Fibroblast of the conjunctiva (primary cell): ENCODE results near the gene PTGER4.
"Not testable (repeated sequence)": the region's sequence is repeated elsewhere in the genome, so short reads cannot be mapped to it uniquely, and the experiment has no call there.

Experiments
- DNase-seq: peaks from one replicate; pipeline ENCODE4 v3.0.0-alpha.2; 2010; ENCODE audit warnings: low read depth

PTGER4 gene

GRCh38 chr5:40679913-40680681, at the start of gene PTGER4:
Gene PTGER4, plus strand, starts transcription at chr5:40679915. Its CDS starts 1,079 bp downstream, at chr5:40680994.
- DNase-seq, result no peak

GRCh38 chr5:40630126-40630525, 49.6 kb upstream of the PTGER4 start:
- no peak for DNase-seq

GRCh38 chr5:40631236-40631635, 48.5 kb upstream of the PTGER4 start:
- no peak for DNase-seq

GRCh38 chr5:40634154-40634553, 45.6 kb upstream of the PTGER4 start:
- DNase-seq, result no peak

- no peak for DNase-seq
These were observed 45.1 kb upstream of the PTGER4 start for GRCh38 chr5:40634593-40634992.

- DNase-seq, result not testable (repeated sequence)
These were observed 40.2 kb upstream of the PTGER4 start for GRCh38 chr5:40639531-40639930.

GRCh38 chr5:40646266-40646665, 33.4 kb upstream of the PTGER4 start:
- DNase-seq, result no peak

- no peak for DNase-seq
These were observed 31.6 kb upstream of the PTGER4 start for GRCh38 chr5:40648150-40648549.

GRCh38 chr5:40649463-40650030, 30.2 kb upstream of the PTGER4 start:
- no peak for DNase-seq

- DNase-seq, result no peak
These were observed 28.5 kb upstream of the PTGER4 start for GRCh38 chr5:40651201-40651600.

GRCh38 chr5:40652441-40653220, 27.1 kb upstream of the PTGER4 start:
- no peak for DNase-seq

- DNase-seq, result no peak
These were observed 26.3 kb upstream of the PTGER4 start for GRCh38 chr5:40653221-40654022.

- DNase-seq, result no peak
These were observed 25.2 kb upstream of the PTGER4 start for GRCh38 chr5:40654377-40654991.

GRCh38 chr5:40655138-40655537, 24.6 kb upstream of the PTGER4 start:
- DNase-seq, result no peak

- DNase-seq, result not testable (repeated sequence)
These were observed 23.6 kb upstream of the PTGER4 start for GRCh38 chr5:40656091-40656490.

GRCh38 chr5:40656766-40657165, 22.9 kb upstream of the PTGER4 start:
- no peak for DNase-seq

GRCh38 chr5:40660751-40661150, 19.0 kb upstream of the PTGER4 start:
- no peak for DNase-seq

GRCh38 chr5:40665635-40666298, 13.9 kb upstream of the PTGER4 start:
- no peak for DNase-seq

GRCh38 chr5:40666657-40667056, 13.1 kb upstream of the PTGER4 start:
- DNase-seq, result no peak

- DNase-seq, result no peak
These were observed 12.5 kb upstream of the PTGER4 start for GRCh38 chr5:40667161-40667663.
